Activated CD4-positive, CD25-positive, alpha-beta regulatory T cell treated with anti-CD3 and anti-CD28 coated beads, Interleukin-2, amount 50 U/mL, for 16 hours (primary cell): Measurements from ENCODE around the gene MYO3B.

Experiments used
- DNase-seq: peaks from one replicate; pipeline ENCODE4 v3.0.0-alpha.2; 2020; ENCODE audit warnings: low read depth, low spot score

Gene MYO3B

DNA sequence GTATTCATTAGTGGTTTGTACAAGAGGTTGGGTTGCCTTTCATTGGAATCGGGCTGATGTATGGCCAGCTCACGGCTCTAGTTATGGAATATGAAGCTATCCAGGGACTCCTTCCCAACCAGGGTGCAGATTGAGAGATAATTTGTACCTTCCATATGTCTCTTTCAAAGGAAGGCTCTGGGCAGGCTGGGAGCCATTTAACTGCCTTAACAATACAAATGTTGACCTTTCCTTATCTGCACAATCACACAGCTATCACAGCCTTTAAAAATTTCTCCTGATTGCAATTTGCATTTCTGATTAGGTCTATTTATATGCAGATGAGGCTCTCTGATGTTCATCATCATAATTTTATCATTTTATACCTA lies 58.7 kb downstream of the MYO3B start:
- DNase-seq: no peak

- no peak for DNase-seq
These were observed 59.7 kb downstream of the MYO3B start for GRCh38 chr2:170237572-170238120.

DNA sequence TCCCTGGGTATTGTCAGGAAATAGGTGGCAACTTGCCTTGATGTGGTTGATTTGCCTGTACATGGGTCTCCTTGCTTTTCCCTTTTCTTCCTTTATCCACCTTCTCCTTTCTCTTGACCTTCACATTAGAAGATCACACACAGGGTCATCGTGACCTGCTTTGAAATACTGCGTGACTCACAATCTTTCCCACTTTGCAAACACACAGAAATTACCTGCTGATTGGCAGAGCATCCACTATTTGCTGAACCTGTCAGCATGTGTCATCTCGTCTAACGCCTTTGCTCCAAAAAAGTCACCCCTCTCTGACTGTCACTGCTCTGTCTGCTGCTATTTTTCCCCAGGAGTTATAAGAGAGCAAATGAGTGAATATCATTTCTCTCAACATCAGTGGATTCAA lies 60.8 kb downstream of the MYO3B start:
- DNase-seq: no peak

DNA sequence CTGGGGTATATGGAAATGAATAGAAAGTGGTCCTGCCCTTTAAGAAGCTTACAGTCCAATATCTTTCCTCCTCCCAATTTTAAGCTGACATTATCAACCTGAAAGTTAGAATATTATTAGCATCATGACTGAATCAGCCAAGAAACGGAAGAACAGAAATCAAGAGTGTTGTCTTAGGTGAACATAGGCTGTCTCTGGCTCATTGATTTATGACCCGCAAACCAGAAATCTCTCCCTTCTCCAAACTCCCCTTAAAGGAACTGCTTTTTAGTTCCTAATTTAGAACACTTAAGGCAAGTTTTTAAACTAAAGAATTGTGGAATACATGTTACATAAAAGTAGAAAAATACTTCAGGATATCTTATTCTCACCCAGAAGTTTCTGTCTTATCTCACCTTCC lies 62.7 kb downstream of the MYO3B start:
- DNase-seq: no peak

- no peak for DNase-seq
These were observed 63.8 kb downstream of the MYO3B start for GRCh38 chr2:170241756-170242155.

DNA sequence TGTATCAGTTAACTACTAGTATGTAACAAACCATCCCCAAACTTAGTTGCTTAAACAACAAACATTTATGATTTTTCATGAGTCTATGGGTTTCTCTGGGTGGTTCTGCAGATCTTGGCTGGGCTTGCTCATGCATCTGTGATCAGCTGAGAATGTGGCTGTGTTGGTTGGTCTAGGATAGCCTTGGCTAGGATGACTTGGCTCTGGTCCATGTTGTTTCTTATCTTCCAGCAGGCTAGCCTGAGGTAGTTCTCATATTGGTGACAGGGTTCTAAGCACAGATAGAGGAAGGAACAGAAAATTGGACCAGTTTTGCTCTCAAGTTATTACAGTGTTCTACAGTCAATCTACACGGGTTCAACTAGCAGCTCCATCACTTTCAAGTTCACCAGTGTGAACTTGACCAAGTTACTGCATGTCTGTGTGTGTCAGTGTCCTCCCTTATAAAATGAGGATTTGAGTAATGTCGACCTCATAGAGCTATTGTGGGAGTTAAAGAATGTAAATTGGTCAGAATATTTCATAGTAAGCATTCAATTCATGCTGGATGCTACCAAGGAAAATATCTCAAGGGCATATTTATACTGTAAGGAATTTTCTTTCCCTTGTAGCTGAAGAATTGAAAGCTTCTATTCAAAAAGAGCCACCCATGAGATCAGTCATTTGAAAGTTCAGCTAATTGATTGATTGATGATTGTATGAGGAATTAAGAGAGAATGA lies 65.3 kb downstream of the MYO3B start:
- DNase-seq: no peak

DNA sequence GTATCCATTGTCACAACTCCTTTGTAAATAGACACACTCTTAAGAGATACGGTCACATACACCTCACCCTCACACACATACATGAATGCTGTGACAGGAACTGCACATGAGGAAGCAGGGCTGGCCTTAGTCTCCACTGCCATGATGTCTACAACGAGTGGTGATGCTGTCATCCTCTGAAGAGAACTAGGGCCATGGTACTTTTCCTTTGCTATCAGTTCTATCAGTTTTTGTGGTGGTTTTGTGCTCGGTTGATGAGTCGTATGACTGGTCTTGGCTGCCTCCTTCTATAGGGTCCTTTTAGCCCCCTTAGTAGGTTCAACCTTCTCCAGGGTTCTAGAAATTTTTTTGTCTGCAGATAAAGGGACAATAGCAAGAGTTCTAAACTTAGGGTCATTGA lies 66.0 kb downstream of the MYO3B start:
- no peak for DNase-seq

DNA sequence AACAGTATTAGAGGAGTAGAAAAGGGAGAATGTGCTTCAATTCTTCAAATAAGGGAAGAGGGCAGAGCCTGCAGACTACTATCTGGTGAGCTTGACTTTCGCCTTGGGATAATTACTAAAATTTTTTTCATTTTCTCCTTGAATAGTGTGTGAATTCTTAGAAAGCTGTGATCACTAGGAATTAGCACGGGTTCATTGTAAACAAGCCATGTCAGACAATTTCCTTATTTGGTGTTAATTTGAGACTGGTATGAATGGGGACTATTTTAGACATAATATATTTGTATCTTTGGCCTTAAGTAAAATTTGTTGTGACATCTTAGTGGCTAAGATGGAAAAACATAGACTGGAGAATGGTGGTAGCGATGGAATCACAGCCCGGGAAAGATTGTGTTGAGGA lies 66.6 kb downstream of the MYO3B start:
- DNase-seq: no peak

- no peak for DNase-seq
These were observed 67.4 kb downstream of the MYO3B start for GRCh38 chr2:170245312-170245711.

DNA sequence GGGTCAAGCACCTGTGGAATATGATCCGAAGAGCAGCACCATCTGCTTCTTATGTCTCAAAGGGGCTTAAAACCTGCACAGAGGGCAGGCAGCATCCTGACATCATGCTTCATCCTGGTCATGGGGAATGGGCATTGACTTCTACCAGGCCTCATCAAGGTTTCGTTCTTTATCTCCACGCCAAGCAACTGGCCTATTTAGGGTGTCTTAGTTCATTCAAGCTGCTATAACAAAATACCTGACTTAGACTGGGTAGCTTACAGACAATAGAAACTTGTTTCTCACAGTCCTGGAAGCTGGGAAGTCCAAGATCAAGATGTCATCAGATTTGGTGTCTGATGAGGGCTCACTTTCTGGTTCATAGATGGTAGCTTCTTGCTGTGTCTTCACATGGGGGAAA lies 69.4 kb downstream of the MYO3B start:
- DNase-seq: no peak

- DNase-seq: no peak
These were observed 70.0 kb downstream of the MYO3B start for GRCh38 chr2:170247882-170248393.

GRCh38 chr2:170248574-170249393 lies 70.8 kb downstream of the MYO3B start:
- no peak for DNase-seq

DNA sequence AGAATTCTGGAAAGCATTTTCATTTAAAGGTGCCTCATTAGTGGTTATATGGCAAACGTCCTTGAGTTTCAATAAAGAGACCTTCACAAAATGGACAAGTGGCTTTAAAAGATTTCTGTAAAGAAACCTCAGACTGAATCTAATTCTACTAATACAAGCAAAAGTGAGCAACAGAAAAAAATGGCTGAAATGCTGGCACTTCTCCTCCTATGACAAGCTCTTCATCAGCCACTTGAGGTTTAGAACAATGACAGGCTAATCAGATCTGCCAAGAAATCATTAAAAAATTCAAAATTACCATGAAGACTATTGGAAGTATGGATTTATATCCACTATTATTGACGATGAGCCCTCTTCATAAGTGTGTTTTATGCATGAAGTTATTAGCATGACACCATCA lies 71.8 kb downstream of the MYO3B start:
- no peak for DNase-seq

GRCh38 chr2:170250584-170250983 lies 72.6 kb downstream of the MYO3B start:
- no peak for DNase-seq

- no peak for DNase-seq
These were observed 74.5 kb downstream of the MYO3B start for GRCh38 chr2:170252414-170252813.

DNA sequence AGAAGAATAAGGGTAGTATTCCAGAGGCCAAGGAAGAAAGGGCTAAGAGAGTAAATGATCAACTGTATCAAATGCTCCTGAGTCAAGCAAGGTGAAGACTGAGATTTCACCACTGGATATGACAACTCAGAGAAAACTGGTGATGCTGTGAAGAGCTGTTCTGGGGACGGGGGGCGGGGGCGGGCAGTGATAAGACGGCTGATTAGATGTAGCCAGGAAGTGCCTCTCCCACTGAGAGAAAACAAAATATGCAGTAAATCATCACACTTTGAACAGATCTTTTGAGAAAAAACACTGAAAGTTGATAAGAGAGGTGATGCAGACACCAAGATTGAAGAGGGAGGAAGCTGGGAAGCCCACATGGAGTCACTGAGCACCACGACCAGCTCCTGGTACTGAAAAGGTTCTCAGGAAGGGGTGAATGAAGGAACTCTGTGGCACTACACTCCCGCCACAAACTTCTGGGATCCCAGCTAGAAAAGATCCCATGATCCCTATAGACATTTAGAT lies 75.8 kb downstream of the MYO3B start:
- no peak for DNase-seq

DNA sequence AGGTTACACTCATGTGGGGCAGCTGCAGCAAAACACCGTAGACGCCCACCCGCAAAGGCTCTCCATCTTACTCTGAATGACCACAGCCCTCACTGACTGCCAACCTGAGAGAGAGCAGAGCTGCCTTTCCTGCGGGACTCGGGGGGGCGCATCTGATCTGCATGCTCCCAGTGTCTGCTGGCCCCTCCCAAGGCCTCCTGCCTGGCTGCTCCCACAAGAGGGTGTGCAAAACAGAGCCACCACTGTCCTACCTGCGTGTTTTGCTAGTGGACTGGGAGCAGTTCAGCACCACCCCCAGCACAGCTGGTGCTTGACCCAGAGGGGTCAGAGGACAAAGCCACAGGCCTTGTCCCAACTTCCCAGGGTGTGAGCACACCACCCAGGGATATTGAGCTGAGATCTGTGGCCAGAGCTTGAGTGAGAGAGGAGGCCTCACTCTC lies 76.4 kb downstream of the MYO3B start:
- no peak for DNase-seq

DNA sequence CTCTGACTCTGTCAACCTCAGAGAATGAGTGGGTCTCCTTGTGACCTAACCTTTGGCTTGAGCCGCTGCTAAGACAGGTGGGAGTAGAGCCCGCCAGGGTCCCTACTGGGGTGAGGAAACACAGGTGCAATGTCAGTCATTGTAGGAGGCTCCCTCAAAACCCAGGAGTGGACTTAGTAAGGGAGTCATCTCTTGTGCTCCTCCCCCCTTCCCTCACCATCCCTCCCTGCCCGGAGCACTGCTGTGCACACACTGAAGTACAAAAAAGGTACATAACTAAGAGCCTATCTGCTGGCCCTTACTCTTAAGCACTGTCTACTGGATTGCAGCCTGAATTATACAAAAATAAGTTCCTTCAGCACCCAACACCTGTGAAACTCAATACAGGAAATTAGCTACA lies 77.2 kb downstream of the MYO3B start:
- no peak for DNase-seq

DNA sequence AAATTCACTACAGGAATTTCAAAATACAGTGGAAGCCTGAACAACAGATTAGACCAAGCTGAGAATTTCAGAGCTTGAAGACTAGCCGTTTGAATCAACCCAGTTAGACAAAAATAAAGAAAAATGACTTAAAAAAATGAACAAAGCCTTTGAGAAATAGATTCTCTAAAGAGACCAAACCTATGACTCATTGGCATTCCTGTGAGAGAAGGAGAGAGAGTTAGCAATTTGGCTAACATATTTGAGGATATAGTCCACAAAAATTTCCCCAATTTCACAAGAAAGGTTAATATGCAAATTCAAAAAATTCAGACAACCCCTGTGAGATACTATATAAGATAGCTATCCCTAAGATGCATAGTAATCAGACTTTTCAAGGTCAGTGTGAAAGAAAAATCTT lies 78.0 kb downstream of the MYO3B start:
- DNase-seq: no peak

DNA sequence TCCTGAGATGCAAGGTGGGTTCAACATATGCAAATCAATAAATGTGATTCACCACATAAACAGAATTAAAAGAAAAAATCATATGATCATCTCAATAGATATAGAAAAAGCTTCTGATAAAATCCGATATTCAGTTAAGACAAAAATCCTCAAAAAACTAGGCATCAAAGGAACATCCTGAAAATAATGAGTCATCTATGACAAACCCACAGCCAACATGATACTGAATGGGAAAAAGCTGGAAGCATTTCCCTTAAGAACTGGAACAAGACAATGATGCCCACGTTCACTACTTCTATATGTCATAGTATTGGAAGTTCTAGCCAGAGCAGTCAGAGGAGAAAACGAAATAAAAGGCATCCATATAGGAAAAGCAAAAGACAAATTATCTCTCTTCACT lies 80.4 kb downstream of the MYO3B start:
- no peak for DNase-seq

DNA sequence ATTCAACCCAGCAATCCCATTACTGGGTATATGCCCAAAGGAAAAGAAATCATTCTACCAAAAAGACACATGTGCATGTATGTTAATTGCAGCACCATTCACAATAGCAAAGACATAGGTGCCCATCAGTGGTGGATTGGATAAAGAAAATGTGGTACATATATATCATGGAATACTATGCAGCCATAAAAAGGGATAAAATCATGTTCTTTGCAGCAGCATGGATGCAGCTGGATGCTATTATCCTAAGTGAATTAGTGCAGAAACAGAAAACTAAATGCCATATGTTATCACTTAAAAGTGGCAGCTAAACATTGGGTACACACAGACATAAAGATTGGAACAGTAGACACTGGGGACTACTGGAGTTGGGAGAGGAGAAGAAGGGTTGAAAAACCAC lies 82.2 kb downstream of the MYO3B start:
- DNase-seq: no peak

GRCh38 chr2:170261566-170261965 lies 83.6 kb downstream of the MYO3B start:
- DNase-seq: no peak

- DNase-seq: no peak
These were observed 84.4 kb downstream of the MYO3B start for GRCh38 chr2:170262343-170262742.
